Endothelial cell of hepatic sinusoid (primary cell): Measurements from ENCODE around the gene KCNH8.

ENCODE experiments used
- in situ Hi-C: cut with HindIII; loops from 2 replicates; pipeline ENCODE4 v1.10.0; 2017; ENCODE audit warnings: low sequenced_read_pairs

The KCNH8 gene

DNA sequence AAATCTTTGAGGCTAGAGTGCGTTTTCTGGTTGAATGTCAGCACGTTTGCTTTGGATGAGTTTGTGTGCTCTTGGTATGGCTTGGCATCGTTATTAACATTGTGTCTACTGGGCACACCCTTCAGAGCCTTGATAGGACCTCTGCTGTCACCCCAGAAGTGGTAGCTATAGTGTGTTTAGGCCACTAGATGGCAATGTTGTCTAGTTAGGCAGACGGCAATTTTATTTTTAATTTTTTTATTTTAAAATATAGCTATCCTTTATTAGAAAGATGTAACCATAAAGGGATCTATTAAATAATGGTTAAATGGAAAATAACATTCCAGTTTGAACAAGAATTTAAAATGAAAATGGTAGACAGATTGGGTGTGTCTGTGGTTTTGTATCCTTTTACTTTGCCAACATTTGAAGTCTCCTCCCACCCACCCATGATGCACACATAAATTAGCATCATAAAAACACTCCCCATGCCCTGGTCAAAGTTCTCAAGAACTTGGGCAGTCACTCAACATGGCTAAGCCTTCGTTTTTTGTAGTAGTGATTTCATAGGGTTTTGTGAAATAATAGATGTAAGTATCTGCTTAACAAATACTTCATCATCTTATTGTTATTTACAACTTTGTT lies 200.7 kb downstream of the KCNH8 start:
- in situ Hi-C loops, result no loop called here

- in situ Hi-C loops, result no loop called here
Observed at GRCh38 chr3:19357947-19358346, 209.6 kb downstream of the KCNH8 start.

DNA sequence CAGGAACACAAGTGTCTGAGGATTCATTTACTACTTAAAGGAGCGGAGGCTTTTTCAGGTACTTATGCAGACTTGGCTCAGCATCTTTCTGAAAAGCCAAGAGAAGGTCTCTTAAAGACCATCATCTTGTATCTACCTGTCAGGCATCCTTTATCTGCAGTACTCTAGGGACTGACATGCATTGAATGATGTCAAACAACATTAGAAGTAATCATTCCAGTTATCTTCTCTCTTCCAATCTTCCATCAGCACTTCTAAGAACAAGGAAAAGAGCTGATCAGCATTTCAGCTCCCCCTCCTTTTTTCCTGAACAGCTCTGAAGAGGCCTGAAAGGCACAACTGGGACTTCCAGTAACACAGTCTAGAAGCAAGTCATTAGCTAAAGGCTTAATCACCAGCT lies 214.8 kb downstream of the KCNH8 start:
- in situ Hi-C loops, result no loop called here

GRCh38 chr3:19364148-19364547 lies 215.8 kb downstream of the KCNH8 start:
- in situ Hi-C loops, result no loop called here

- in situ Hi-C loops, result no loop called here
Observed at GRCh38 chr3:19365471-19365870, 217.2 kb downstream of the KCNH8 start.

GRCh38 chr3:19384868-19385267 lies 236.6 kb downstream of the KCNH8 start:
- in situ Hi-C loops, result no loop called here

GRCh38 chr3:19392150-19392549 lies 243.8 kb downstream of the KCNH8 start:
- in situ Hi-C loops, result no loop called here

DNA sequence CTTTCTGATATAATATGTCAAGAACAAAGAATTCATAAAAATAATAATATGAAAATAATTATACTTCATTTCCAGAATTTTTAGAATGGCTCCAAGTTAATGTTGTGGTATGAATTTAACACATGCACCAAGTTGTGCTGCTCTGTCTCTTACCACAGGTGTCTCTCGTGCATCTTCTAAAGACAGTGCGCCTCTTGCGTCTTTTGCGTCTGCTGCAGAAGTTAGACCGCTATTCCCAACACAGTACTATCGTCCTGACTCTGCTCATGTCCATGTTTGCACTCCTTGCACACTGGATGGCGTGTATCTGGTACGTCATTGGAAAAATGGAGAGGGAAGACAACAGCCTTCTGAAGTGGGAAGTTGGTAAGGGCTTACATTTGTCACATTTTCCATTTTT lies 246.6 kb downstream of the KCNH8 start:
- in situ Hi-C loops, result no loop called here

- in situ Hi-C loops, result no loop called here
Observed at GRCh38 chr3:19396726-19397125, 248.4 kb downstream of the KCNH8 start.

DNA sequence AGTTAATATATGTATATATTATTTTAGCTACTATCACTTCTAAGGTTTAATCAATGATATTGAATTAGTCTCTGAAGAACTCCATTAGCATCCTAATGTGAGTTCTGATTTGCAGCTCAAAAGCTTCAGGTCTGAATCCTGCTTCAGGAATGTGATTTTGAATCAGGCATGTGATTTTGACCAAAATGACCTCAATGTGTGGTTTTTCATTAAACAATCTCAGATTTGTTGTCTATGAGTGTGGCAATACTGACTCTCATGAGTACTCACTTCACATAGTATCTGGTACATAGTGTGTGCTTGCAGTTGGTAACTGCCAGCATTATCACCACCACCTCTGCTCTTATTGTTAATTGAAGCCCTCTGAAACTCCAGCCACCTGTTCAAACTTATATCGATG lies 251.0 kb downstream of the KCNH8 start:
- in situ Hi-C loops, result no loop called here

GRCh38 chr3:19399836-19400235 lies 251.5 kb downstream of the KCNH8 start:
- in situ Hi-C loops, result no loop called here

- in situ Hi-C loops, result no loop called here
Observed at GRCh38 chr3:19420159-19420558, 271.8 kb downstream of the KCNH8 start.

DNA sequence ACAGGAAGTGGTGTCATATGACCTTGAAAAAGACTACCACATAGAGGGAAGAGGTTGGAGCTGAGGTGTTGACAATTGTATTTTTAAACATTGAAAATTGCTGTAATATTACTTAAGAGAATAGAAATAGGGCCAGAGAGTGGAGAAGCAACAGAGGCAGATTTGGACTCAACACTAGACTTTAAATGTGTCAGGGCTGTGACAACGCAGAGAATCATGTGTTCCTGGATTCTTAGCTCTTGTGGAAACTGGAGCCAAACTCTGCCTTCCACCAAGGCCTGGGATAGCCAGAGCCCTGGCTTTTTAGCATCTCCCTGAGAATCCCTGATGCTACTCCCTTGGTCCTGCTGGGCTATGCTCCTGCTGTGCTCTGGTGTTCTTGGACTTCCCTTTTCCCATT lies 277.5 kb downstream of the KCNH8 start:
- in situ Hi-C loops, result no loop called here

- in situ Hi-C loops, result no loop called here
Observed at GRCh38 chr3:19427422-19428149, 279.3 kb downstream of the KCNH8 start.

- in situ Hi-C loops, result no loop called here
Observed at GRCh38 chr3:19428729-19429128, 280.4 kb downstream of the KCNH8 start.

DNA sequence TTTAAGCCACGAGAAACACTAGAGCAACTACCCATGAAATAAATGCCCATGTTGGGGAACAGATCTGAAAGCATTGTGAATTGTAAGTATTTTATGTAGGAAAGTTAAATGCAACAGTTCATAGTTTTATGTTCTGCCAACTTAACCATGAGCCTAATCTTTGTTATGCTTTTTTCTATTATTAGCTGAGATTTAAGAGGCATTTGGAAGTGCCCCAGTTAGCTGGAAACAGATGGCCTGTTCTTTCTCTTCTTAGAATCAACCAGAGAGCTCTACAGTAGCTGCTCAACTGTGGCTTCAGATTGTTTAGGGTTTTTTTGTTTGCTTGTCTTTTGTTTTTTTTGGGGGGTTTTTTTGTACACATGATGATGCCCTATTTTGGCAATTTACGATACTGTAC lies 284.4 kb downstream of the KCNH8 start:
- in situ Hi-C loops, result no loop called here

DNA sequence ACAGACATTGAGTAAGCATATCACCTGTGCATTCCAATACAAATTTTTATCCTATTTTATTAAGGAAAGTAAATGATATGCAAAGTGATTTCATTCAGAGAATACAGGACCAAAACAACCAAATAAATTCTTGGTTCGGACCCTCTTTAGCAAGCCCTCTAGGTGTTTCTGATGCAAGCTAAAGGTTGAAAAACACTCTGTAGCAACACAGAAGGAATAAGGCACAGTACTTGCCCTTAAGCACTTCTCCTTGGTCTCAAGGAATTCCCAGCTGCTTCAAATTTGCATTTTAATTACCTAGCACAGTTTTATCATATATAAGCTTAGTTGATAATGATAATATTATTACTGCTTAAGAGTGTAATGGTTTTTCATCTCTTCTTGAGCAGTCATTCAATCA lies 288.4 kb downstream of the KCNH8 start:
- in situ Hi-C loops, result no loop called here

DNA sequence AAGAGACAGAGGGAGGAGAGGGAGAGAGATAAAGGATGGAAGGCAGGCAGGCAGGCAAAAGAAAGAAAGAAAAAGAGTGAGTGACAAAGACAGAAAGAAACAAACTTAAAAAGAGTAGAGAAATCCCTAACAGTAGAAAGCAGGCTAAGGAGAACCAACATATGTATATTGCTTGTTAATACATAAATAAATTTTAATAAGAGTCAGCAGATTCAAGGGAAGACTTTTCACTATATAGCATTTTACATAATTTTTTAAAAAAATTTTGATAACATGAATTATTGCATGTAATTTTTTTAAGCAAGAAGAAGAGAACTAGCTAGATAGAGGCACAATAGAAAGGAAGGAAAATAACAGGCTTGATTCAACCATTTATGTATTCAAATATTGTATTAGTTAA lies 291.6 kb downstream of the KCNH8 start:
- in situ Hi-C loops, result no loop called here

GRCh38 chr3:19446138-19446537 lies 297.8 kb downstream of the KCNH8 start:
- in situ Hi-C loops, result no loop called here

DNA sequence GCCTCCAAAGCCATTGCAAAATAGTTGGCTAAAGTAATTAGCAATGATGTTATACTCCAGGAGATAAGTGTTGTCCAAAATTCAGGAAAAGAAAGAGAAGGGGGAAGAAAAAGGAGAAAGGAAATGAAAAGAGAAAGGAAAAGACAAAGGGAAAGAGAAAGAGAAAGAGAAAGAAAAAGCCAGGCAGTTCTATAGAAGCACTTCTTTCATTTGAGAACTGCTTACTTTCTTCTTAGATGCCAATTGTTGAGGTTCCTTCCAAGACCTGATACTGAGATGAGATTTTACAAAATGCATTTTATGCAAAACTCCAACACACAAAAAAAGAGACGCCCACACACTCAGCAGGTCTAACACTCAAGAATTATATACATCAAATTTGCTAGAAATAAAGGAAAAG lies 298.4 kb downstream of the KCNH8 start:
- in situ Hi-C loops, result no loop called here

- in situ Hi-C loops, result no loop called here
Observed at GRCh38 chr3:19455546-19455945, 307.2 kb downstream of the KCNH8 start.

DNA sequence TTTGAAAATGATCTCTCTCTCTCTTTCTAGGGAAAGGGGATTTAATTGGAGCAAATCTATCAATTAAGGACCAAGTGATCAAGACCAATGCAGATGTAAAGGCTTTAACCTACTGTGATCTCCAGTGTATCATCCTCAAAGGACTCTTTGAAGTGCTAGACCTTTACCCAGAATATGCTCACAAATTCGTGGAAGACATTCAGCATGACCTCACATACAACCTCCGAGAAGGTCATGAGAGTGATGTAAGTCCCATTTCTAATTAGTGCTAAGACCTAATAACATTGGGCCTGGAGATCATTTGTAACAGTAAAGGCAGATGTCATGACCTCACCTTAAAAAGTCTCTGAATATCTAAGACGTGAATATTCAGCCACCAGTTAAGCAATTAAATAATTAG lies 308.4 kb downstream of the KCNH8 start:
- in situ Hi-C loops, result no loop called here

DNA sequence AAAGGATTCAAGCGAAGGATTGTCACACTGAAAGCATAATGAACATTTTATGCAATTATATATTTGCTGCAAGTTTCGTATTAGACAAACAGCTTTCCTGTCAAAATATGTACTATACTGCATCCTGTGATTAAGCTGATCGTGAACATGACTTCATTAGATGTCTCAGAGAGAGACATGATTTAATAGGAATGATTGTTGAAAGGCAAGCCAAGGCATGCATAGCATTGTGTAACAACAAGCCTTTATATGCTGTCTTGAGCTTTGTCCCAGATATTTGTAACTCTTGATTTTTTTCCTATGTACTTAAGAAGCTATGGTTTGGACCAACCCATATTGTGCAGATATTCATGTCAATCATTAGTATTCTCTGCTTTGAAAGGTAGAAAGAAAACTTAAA lies 309.1 kb downstream of the KCNH8 start:
- in situ Hi-C loops, result no loop called here
